ENCODE measurements around the gene PTPRT. TPM values are rescaled to one million over a fixed set of nuclear protein-coding genes. Genes with fewer than 3 reads are reported as not detected.

PTPRT gene
- total RNA-seq, 1 experiment from 2014 or later, result 0.93 TPM

DNA sequence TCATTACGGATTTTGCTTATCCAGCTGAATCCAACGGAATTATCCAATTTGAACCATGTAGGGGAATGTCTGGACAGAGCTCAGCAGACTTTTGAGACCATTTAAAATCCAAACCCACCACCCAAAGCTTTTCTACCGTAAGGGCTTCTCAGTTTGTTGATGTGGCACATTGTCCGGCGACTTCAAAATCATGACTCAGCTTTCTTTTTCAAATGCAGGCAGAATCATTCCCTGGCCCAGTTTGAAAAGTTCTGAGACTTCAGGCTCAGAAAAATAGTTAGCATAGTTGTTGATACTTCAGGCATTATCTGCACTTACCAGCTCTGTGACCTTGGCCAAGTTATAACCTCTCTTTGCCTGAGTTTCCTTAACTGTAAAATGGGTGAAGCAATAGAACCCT lies 182.2 kb downstream of the PTPRT start:
- Histone ChIP-seq H3K9me3 (replicated peaks) (no peaks in the 10 kb centered on the region), H3K27me3 (no peaks in the 10 kb centered on the region; the same call in 1 of the 2 replicates), H3K36me3 (peaks cover 2% of the 10 kb centered on the region; the same call in 1 of the 2 replicates), H3K4me1 (peaks cover 4% of the 10 kb centered on the region; the same call in 1 of the 2 replicates), H3K4me3 (no peak overlapping the region), H3K27ac (no peak overlapping the region)
- DNase-seq, result no peak

DNA sequence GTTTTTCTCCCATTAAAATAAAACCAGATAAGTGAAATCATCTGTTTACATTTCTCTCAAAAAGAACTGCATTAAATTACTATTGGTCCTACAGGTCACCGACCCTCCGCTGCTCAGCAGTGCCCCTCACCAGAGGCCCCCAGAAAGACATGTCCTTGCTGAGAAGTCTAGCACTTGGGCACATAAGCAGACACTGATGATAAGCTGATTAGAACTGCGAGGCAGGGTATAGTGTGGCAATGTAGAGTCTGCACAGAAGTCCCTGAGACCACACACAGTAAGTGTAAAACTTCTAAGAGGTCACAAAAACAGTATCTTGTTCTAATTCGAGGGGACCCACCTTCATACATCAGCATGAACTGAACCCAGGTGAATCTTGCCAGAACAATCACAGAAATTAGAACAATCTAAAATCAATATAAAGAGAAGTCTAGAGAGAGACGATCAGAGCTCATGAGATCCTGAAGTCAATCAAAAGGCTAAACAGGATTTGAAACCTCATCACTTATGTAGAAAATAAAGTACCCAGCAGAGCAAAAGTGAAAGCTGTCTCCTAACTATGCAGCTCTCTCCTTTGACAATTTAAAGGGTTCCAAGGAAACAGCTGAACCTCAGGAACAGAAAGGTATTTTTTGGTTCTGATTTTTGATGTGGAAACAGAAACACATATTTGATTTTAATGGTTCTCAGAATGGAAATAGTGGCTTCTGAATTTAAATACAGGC lies 182.9 kb downstream of the PTPRT start:
- Histone ChIP-seq H3K36me3 (peaks cover 2% of the 10 kb centered on the region; the same call in 1 of the 2 replicates), H3K4me1 (peaks cover 4% of the 10 kb centered on the region; the same call in 1 of the 2 replicates), H3K9me3 (replicated peaks) (no peaks in the 10 kb centered on the region), H3K27ac (no peak overlapping the region), H3K4me3 (no peak overlapping the region), H3K27me3 (no peaks in the 10 kb centered on the region; the same call in 1 of the 2 replicates)
- peak in 1 of 2 experiments; percentile 19 for DNase-seq

DNA sequence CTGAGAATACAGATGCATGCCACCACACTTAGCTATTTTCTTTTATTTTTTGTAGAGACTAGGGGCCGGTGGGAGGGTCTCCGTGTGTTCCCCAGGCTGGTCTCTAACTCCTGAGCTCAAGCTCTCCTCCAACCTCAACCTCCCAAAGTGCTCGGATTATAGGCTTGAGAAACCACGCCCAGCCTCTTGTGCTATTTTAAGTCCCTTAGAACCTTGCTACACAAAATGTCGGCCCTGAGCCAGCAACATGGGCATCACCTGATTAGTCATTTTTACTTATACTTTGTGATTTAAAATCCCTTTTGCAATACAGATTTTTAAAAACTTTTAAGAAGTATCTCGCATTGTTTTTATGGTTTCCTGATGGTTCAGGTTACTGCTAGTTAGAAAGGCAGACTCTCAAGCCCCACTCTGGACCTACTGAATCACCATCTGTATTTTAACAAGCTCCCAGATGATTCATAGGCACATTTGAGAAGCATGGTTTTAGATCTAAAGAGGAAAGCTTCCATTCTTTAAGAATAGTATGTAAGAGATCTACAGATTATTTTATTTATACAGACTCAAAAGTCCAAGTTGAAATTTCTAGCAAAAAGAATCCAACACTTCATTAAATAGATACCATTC lies 186.3 kb downstream of the PTPRT start:
- Histone ChIP-seq H3K27me3 (peaks cover 2% of the 10 kb centered on the region; the same call in 1 of the 2 replicates), H3K4me3 (no peak overlapping the region), H3K4me1 (peaks cover 4% of the 10 kb centered on the region; the same call in 1 of the 2 replicates), H3K27ac (no peak overlapping the region), H3K9me3 (replicated peaks) (no peaks in the 10 kb centered on the region), H3K36me3 (peaks cover 2% of the 10 kb centered on the region; the same call in 1 of the 2 replicates)
- peak in 1 of 2 experiments; percentile 47 for DNase-seq

DNA sequence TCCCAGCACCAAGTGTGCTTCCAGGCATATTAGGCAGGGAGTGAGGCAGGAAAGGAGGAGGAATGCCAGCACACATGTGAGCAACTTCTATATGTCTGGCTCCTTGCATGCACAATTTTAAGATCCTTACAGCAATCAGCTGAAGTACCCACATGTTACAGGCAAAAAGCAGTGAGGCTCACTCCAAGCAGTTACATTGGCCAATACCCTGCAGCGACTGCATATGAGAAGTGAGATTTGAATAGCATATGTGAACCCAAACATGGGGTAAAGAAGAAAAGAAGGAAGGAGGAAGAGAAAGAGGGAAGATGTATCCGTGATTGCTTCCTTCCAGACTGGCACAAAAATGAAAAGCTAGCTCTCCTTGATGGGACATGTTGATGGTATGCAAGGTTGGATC lies 193.6 kb downstream of the PTPRT start:
- DNase-seq, result no peak
- Histone ChIP-seq H3K4me1 (no peaks in the 10 kb centered on the region), H3K9me3 (replicated peaks) (peaks cover 8% of the 10 kb centered on the region), H3K4me3 (no peak overlapping the region), H3K27me3 (peaks cover 6% of the 10 kb centered on the region; the same call in 1 of the 2 replicates), H3K27ac (no peak overlapping the region), H3K36me3 (no peaks in the 10 kb centered on the region)

DNA sequence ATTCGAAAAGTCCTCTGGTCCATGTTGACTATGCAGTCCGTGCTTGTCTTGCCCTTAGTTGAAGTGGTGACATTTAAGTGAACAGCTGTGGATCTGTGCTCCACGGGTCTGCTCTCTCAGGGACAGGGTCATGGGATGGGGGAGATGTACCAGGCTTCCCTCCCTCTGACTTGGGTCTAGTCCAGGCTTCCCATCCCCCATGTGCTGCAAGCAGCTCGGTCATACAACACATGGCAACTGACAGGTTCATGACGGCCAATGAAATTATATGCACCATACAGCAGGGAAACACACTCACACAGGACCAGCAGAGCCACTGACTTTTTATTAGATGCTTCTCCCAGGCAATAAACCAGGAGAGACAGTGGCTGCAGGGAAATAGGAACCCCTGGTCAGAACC lies 201.4 kb downstream of the PTPRT start:
- H3K9me3 ChIP-seq (replicated peaks), result no peaks in the 10 kb centered on the region
- H3K27ac ChIP-seq, result no peak overlapping the region
- H3K4me3 ChIP-seq, result no peak overlapping the region
- no peak for DNase-seq
- no peaks in the 10 kb centered on the region for H3K36me3 ChIP-seq
- H3K27me3 ChIP-seq, result no peaks in the 10 kb centered on the region; the same call in 1 of the 2 replicates
- peaks cover 7% of the 10 kb centered on the region for H3K4me1 ChIP-seq

DNA sequence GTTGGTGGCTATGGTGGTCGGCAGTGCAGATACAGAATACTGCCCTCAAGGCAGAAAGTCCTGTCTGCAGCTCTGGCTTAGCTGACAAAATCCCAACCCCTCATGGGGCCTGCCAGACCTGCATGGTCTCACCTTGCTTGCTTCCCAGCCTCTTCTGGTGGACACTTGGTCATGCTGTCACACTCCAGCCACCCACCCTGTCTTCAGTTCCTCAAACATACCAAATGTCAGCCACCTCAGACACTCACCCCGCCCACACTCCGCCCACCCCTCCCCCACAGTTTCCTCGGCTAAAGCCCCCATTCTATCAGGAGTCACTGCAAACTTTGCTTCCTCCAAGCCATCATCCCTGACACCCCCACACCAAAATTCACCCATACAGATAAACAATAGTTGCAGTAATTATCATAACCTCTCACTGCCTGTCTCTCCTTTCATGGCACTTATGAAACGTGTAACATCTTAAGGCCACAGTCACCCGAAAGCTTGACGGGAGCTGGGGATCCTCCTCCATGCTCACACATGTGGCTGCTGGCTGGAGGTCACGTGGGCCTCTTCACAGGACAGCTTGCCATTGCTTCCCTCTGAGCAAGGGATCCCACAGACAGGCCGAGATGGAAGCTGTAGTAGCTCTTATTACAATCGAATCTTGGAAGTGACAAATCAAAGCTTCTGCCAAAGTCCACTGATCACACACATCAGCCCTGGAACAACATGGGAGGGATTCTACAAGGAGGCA lies 202.2 kb downstream of the PTPRT start:
- Histone ChIP-seq H3K27me3 (no peaks in the 10 kb centered on the region; the same call in 1 of the 2 replicates), H3K36me3 (no peaks in the 10 kb centered on the region), H3K9me3 (replicated peaks) (no peaks in the 10 kb centered on the region), H3K4me3 (no peak overlapping the region), H3K27ac (no peak overlapping the region), H3K4me1 (peaks cover 11% of the 10 kb centered on the region)
- no peak for DNase-seq

DNA sequence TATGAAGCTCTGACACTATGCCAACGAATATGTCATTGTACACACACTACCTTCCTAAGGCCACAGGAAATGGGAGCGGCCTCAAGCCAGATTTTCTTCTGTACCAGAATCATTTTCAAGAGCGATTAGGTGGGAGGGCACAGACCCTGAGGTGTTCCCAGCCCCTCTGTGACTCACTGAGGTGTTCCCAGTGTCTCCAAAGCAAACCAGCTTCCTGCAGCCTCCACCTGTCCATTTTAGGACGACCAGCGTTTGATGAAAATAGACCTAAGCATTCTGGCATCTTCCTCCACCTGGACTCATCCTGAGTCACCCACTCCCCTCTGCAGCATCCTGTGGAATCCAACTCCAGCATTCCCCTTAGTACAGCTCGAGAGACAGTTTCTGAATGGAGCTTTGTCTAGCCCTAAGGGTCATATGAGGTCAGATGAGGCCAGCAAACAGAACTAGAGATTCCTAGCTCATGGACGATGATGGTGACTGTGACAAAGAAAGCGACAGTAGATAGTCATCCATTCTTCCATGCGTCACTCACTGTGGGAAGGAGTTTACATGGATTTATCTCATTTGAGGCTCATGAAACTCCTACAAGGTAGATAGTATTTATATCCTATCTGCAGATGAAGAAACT lies 203.4 kb downstream of the PTPRT start:
- peak in 1 of 2 experiments; percentile 34 for DNase-seq
- Histone ChIP-seq H3K4me3 (no peak overlapping the region), H3K36me3 (no peaks in the 10 kb centered on the region), H3K27ac (no peak overlapping the region), H3K4me1 (peaks cover 11% of the 10 kb centered on the region), H3K9me3 (replicated peaks) (no peaks in the 10 kb centered on the region), H3K27me3 (no peaks in the 10 kb centered on the region; the same call in 1 of the 2 replicates)

DNA sequence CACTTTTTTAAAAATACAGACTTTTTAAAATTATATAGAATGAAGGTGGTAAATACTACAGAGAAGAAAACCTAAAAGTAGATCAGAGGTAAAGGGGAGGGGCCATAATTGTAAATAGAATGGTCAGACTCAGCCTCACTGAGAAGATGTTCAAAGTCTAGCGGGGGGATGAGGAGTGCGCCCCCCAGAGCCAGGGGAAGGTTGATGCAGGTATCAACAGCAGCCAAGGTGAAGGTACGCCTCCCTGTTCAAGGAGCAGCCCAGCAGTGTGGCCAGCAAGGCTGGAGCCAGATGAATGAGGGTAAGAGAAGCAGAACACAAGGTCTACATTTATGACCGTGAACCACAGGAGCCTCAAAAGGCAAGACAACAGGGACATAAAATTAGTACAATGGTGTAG lies 204.1 kb downstream of the PTPRT start:
- DNase-seq, result no peak
- Histone ChIP-seq H3K27ac (no peak overlapping the region), H3K36me3 (no peaks in the 10 kb centered on the region), H3K4me3 (no peak overlapping the region), H3K9me3 (replicated peaks) (no peaks in the 10 kb centered on the region), H3K27me3 (peaks cover 1% of the 10 kb centered on the region), H3K4me1 (peaks cover 11% of the 10 kb centered on the region)

DNA sequence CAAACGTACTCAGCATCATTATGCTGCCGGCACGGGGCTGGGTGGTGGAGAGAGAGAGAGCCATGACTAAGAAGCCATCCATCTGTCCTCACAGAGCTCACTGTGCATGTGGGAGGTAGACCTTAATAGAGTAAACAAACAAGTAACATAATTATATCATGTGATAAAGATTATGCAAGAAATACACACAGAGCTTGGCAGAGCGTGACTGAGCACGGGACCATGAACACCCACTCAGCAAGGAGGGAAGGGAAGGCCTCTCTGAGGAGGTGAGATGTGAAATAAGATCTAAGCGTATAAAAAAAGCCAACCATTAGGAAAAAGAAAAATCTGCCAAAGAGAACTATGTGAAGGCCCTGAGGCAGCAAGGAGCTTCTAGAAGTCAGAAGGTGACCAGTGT lies 207.5 kb downstream of the PTPRT start:
- Histone ChIP-seq H3K36me3 (no peaks in the 10 kb centered on the region), H3K27me3 (peaks cover 23% of the 10 kb centered on the region), H3K4me1 (peaks cover 11% of the 10 kb centered on the region), H3K4me3 (no peak overlapping the region), H3K27ac (no peak overlapping the region), H3K9me3 (replicated peaks) (no peaks in the 10 kb centered on the region)
- DNase-seq, result peak in 1 of 2 experiments; percentile 22

DNA sequence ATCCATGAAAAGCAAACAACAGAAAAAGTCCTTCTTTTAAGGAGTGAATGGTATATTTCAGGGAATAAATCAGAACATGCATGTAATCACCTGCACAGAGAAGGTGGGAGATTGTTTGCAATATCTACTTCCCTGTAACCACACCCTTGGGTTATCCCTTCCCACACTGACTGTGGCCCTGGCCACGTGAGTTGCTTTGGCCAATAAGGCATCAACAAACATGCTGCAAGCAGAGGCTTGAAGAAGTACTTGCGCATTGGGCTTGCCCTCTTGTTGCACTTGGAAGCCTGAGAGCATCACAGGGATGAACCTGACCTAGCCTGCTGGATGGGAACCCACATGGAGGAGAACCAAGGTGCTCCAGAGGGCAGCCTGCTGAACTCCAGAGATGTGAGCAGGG lies 208.5 kb downstream of the PTPRT start:
- Histone ChIP-seq H3K4me3 (no peak overlapping the region), H3K36me3 (no peaks in the 10 kb centered on the region), H3K4me1 (peaks cover 8% of the 10 kb centered on the region), H3K27ac (no peak overlapping the region), H3K9me3 (replicated peaks) (peaks cover 6% of the 10 kb centered on the region; the same call in 1 of the 2 replicates), H3K27me3 (peaks cover 27% of the 10 kb centered on the region)
- DNase-seq, result no peak

DNA sequence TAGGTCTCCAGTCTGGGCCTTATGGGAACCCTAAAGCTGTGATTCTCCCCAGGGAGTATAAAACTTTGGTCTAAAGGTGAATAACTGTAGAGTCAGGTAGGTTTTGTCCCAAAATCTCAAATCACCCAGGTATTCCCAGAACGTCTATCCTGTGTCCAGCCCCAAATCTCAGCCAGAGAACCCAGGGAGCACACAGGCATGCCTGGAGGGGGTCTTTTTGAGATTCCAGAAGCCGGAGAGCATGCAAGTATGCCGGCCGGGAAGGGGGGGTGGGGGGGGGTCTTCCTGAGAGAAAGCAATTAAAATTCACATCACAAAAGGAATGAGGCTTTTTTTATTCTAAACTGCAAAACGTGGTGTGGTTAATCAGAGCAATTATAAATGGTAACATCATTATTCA lies 210.0 kb downstream of the PTPRT start:
- DNase-seq, result no peak
- Histone ChIP-seq H3K4me1 (peaks cover 4% of the 10 kb centered on the region), H3K27me3 (peaks cover 29% of the 10 kb centered on the region), H3K4me3 (no peak overlapping the region), H3K27ac (no peak overlapping the region), H3K36me3 (no peaks in the 10 kb centered on the region), H3K9me3 (replicated peaks) (peaks cover 9% of the 10 kb centered on the region; the same call in 1 of the 2 replicates)

DNA sequence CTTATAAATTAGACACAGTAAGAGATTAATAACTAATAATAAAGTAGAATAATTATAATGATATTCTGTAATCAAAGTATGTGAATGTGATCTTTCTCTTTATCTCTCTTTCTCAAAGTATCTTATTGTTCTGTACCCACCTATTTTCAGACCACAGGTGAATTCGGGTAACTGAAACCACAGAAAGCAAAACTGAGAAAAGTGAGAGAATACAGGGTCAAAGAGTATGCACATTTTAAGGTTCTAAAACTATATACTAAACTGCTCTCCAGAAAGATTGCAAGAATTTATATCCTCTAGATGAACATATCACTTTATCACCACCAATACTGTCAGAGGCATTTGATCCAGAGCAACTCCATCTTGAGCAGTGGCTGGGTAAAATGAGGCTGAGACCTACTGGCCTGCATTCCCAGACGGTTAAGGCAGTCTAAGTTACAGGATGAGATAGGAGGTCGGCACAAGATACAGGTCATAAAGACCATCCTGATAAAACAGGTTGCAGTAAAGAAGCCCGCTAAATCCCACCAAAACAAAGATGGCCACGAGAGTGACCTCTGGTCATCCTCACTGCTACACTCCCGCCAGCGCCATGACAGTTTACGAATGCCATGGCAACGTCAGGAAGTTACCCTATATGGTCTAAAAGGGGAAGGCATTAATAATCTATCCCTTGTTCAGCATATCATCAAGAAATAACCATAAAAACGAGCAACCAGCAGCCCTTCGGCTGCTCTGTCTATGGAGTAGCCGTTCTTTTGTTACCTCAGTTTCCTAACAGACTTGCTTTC lies 211.3 kb downstream of the PTPRT start:
- Histone ChIP-seq H3K9me3 (replicated peaks) (peaks cover 9% of the 10 kb centered on the region; the same call in 1 of the 2 replicates), H3K36me3 (no peaks in the 10 kb centered on the region), H3K27ac (no peak overlapping the region), H3K4me3 (no peak overlapping the region), H3K4me1 (peaks cover 4% of the 10 kb centered on the region), H3K27me3 (peaks cover 31% of the 10 kb centered on the region)
- DNase-seq, result no peak

DNA sequence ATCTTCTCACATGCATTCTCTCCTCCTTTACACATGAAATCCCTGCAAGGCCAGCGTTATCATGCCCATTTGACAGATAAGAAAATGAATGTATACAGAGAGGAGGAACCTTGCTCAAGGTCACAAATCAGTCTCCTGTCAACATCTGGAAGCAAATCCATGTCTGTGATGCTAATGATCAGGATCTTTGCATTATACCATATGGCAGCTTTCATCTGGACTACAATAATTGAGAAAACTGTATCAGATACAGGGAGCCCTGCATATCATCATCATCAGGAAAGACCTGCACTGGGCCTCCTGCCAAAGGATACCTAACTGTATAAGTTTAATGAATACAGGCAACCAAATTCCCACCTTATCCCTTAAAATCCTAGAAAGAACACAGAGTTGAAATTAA lies 213.7 kb downstream of the PTPRT start:
- Histone ChIP-seq H3K27me3 (peaks cover 31% of the 10 kb centered on the region), H3K9me3 (replicated peaks) (peaks cover 9% of the 10 kb centered on the region; the same call in 1 of the 2 replicates), H3K4me3 (no peak overlapping the region), H3K36me3 (no peaks in the 10 kb centered on the region), H3K4me1 (no peaks in the 10 kb centered on the region; the same call in 1 of the 2 replicates), H3K27ac (no peak overlapping the region)
- DNase-seq, result no peak

DNA sequence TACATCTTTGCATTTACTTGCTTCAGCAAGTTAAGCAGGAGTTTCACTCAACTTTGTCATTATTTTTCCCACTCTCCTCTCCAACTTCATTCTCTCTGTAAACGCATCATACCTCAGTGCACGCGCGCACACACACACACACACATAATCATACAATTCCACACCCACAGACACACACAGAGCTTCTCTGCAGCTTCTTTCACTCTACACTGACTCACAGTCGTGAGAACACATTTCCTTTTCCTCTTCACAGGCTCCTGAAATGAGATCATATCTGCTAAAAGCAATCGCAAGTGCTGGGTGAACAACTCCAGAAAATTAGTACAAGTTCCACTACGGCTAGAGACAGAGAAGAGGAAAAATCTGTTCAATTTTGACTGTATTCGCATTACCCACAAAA lies 215.4 kb downstream of the PTPRT start:
- Histone ChIP-seq H3K9me3 (replicated peaks) (peaks cover 9% of the 10 kb centered on the region), H3K36me3 (no peaks in the 10 kb centered on the region), H3K4me1 (no peaks in the 10 kb centered on the region; the same call in 1 of the 2 replicates), H3K4me3 (no peak overlapping the region), H3K27me3 (peaks cover 24% of the 10 kb centered on the region), H3K27ac (no peak overlapping the region)
- no peak for DNase-seq

Data from SJCRH30 (cell line).